Stimulated activated CD4-positive, alpha-beta T cell treated with anti-CD3 and anti-CD28 coated beads, Interleukin-15, amount 100 ng/mL, for 1 hour (primary cell): ENCODE measurements around the gene PDE1A.

Experiments
- DNase-seq, 2 donors: peaks; one replicate each; pipeline ENCODE4 v3.0.0-alpha.2; 2020; ENCODE audit warnings: low read depth in 1 of 2, low spot score in 1 of 2

Gene PDE1A

DNA sequence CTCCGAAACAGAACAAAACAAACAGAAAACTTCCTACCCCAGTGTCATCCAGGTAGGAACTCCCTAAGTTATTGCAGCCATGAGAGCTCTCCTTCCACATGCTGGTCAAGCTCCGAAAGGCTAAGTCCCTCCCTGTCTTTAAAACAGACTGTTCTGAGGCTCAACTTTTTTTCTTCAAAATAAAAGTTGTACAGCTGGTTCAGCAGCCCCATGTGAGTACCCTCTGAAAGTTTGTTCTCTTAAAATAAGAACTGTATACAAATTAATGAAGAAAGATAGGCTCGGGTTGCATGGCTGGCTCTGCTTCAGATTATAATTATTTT is at the start of gene PDE1A:
Gene PDE1A (minus strand): TSS at position 119 of the 323 bp plus-strand sequence.
- DNase-seq, result no peak

DNA sequence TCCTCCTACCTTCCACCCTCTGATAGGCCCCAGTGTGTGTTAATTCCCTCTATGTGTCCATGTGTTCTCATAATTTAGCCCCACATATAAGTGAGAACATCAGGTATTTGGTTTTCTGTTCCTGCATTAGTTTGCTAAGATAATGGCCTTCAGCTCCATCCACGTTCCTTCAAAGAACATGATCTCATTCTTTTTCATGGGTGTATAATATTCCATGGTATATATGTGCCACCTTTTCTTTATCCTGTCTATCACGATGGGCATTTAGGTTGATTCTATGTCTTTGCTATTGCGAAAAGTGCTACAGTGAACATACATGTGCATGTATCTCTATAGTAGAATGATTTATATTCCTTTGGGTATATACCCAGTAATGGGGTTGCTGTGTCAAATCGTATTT is 46.8 kb upstream of the PDE1A start:
- DNase-seq, result no peak

DNA sequence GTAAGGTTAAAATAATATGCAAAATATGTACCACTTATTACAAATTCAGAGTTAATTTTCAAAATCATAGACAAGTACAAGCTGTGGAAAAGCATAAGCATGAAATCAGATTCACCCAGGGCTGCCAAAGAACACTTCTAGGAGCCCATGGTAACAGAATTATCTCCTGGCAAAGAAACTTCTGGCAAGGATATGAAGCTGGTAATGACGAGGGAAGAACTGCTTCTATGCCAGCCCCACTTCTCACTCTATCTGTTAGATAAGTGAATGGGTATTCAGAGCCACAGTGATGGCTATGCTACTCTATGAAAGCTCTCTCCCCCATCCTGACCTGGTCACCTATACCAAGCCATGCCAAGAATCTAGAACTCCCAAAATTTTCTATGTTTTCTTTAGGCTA is 36.9 kb upstream of the PDE1A start:
- DNase-seq, result no peak

DNA sequence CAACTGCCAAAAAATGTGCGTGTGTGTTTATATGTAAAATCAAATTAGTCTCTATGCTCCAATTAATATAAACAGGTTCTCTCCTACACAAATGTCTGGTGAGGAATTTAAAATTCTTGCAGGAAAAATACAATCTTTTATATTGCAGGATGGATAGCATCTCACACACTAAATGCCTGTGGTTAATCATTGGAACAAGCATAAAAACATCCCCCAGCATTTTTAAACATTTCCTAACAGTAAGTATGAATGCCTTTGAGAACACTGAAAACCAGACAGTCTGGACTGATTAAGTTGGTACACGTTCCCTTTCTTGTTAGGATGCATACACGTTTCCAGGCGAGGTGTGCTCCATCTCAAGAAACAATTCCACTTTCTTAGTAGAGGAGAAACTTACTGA is 29.9 kb upstream of the PDE1A start:
- no peak for DNase-seq

DNA sequence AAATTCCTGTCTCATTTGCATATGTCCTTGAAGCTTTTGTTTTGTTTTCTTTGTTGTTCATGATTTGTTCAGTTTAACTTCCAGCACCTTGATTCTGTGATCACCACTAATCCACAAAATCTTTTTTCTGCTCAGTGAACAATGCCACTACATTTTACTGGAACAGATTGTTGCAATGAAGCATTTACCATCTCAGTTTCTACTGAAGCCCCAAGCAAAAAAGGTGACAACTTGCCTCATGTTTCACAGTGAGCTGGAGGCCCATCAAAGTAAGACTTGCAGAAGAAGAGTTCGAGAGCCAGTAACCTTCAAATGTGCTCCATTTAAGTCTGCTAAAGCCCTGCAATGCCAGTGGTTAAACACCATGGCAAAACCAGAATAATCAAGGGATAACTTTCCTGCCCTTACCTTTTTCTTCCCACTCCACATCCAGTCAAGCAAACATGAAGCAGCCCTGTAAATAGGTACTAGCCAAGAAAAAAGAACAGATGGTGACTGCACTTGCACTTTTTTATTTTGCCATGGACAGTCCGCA is 25.7 kb upstream of the PDE1A start:
- DNase-seq, result no peak

DNA sequence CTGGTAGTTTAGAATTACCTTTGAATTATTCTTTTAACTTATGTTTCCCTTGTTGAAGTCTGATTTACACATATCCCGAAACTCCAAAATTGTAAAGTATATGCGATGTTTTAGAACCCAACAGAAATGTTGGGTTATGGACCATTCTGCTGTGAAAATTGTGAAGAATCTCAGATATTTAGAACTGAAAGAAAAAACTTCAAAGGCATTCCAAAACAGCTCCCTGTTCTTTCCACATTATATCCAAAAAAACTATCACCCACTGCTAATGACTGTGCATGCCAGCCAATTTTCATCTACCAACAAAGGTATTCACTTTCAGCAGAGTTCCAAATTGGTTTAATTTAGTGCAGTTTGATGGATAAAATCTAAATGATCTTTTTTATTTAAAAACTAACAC is 21.5 kb upstream of the PDE1A start:
- no peak for DNase-seq

DNA sequence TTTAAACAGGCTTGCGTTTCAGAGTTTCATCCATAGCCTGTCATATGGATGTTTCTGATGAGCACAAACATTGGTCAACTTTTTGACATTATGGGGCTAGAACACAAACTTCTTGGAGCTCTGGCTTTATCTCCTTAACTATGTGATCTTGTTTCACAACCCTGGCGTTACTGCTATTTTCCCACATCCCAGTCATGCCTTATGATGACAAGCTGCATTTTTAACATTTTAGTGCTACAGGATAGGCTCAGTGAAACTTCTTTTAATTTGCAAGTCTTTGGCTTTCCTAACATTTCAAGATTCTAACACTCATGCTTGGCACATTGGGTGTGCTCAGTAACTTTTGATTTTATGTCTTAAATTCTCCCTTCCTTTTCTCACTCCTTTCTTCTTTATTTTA is 21.0 kb upstream of the PDE1A start:
- no peak for DNase-seq

DNA sequence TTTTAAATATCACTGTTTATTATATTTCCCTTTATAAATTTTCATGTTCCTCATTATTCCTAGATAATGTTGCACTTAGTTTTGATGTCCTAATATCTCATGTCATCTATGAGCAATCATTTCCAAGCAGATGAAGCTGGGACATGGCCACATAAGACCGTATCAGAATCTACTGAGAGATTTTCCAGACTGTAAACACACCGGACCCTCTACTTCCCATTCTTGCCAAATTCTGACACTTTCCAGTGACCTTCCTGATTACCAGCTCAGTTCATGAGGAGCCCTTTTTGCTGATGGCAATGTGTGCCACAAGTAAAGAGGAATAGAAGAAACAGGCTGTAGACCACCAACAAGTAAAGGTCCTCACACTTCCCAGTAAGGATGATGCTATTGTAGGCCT is 20.3 kb upstream of the PDE1A start:
- no peak for DNase-seq

DNA sequence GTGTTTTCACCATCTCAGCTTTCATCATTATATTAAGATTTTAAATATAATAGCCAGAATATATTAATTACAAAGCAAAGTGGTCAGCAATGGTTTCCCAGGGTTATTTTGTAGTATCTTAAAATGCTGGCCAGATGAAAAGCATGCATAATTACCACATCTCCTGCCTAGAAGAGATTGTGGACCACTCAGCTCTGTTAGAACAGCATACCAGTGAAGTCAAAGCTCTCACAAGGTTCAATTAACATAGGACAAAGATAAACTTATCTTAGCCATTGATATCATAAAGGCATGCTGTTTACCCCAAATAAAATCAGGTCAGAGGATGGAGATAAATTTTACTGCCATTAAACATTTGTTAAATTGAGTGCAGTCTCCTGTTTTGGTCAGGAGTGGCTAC is 19.3 kb upstream of the PDE1A start:
- no peak for DNase-seq

DNA sequence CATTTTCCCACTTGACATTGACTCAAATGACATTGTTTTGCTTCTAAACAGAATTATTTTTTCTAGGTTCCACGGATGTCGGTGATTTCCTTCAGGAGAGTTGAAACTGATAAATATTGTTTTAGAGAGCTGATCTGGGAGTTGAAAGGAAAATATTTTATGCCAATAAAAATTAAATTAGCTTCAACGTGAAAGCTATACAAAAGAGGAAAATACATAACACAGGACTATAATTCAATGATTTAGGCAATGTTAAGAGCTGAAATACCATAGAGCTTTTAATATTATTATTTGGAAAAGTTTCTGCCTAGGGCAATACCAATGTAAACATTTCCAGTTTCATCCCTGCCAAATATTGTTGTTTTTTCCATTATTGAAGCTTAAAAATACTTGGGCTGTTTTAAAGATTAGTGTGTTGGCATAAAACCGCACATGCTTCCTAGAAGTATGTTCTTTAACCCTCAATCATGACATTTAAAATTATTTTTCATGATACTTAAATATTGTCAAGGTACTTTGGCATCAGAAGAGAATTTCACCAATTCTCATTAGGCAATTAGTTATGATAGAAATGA is 18.6 kb upstream of the PDE1A start:
- no peak for DNase-seq

DNA sequence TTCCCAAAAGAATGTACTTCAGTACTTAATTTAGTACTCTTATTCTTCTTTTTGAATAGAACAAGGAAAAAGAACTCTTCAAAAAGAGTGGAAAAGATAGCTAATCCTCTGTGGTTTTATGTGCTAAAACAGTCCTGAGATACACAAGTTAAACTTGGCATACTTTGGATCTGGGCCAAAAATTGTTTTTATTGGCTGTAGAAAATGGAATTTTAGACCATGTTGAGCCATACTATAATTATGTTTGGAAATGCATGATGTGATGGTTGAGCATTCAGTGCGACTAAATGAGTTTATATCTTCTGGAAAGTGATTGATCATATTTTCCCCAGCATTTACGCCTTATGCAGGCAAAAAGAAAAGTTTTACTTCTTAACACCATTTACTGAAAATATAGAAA is 18.0 kb upstream of the PDE1A start:
- no peak for DNase-seq

DNA sequence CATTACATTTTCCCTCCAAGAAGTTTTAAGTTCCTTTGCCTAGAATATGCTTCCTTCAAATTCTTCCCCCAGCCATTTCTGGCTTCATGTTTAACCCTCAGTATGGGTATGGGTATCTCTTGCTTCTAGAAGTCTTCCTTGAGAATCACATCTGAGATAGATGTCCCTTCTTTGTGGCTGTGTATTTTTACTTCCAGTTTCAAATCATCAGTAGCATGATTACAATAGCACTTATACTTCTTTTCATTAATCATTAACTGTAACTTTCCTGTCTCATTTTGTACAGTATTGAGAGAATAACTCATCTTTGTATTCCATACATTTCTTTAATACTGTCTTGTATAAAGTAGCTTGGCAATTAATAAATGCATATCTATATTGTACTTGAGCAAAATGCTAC is 17.3 kb upstream of the PDE1A start:
- DNase-seq, result no peak

DNA sequence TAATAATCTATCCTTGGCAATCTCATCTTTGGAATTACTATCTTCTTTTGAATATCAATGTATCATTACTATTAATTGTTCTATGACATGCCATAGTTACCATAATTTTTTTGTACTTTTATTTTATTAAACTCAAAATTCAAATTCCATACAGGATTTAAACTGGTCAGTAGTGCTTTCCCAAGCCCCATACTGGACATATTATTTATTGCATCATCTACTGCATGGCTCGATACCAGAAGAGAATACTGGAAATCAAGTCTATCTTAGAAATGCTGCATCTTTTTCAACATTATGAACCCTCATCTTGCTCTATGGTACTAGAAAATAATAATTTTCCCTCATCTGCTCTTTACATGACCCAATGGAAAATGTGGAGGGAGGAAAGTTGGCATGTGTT is 9.4 kb upstream of the PDE1A start:
- DNase-seq, result no peak

DNA sequence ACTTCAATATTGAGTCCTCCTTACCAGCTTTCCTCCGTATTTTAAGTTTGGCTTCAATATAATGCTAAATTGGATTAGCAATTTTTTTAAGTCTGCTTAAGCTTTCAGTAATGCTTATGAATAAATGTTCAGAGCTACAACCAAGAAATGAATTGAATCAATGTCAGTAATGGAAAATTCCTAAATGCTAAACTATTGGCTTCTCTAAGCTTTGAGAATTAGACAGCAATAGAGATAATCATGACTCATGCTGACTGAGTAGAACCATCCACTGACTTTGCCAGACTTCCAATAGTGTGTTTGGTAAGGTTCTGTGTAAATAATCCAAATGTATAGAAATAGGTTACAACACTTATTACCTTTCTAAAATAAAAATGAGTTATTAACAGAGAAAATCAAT is 8.9 kb upstream of the PDE1A start:
- no peak for DNase-seq

DNA sequence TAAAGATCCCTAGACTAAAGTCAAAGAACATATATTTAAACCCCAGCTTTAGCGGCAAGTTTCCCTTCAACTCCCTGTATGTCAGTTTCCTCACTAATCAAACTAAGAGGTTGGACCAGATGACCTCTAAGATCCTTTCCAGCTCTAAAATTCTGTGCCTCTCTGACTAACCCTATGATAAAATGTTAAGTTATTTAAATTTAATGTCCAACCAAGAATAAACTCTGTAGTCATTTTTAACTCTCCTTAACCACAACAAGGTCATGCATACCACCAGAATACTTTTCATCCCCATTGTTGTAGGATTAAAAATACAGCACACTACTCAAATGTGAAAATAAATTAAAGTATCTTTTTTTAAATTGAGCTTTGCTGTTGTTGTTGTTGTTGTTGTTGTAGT is 5.2 kb upstream of the PDE1A start:
- no peak for DNase-seq

DNA sequence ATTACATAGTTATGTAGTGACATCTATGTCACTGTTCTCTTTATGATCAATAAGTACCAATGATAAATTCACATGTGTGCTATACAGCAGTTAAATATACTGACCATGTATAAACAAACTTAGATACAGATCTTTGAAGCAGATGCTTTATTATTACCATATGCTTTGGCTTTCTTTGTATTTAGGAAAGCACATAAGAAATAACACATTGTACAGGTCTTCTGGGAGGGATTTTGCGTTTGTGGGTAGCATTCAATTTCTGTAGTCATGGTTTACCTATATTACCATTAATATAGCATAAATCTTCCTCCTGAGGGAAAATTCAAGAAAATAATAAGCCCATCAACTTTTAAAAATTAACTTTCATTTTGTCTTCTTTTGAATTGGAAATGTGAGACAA is 1.6 kb upstream of the PDE1A start:
- no peak for DNase-seq

DNA sequence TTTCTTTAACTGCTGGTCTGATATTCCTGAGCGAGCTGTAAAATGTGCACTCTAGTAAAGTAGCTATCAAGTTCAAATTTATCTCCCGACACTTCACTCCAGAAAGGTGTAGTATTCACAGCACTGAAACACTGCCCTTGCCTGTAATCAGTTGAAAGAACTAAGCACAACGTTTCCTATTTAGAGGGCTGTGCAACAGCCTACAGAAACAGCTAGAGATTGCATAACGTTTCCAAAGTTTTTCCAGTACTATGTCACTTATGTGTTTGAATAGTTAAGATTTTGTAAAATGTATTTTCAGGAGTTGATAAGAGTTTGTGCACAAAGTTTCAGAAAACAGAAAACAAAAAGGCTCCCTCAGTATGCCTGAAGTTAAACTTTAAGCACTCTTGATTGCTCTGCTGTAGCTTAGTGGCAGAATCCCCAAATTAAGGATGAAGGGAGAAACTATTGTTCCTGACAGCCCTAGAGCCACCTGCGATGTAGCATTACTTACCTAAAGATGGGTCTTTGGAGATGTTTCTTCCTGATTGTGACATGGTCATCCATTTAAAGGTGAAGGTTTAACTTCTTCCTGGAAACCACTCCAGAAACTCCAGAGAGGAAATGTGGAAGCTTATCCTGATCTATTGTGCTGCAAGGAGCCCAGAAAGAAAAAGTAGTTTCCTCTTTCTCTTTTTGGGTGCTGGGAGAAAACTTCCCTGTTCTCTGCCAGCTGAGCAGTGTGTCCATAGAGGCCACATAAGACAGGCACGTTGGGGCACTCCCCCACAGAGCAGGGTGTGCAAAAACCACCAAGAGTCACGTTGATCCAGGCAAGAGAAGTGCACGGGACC is 536 bp downstream of the PDE1A start:
- DNase-seq, result no peak

DNA sequence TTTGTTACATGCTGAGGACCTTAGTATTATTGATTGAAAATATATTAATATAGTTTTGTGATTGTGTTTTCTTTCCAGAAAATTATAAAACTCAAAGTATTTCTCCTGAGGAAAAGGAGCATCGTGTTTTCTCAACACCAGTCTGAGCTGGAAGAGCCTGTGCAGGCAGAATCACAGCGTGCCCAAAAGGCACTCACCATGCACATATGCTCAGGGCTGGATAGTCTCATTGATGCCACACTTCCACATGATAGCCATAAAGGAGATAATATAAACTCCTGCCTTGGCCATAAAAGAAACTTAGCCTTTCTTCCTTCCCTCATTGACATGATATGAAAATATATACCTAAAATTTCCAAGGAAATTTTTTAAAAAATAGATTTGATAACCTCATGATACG is 4.0 kb downstream of the PDE1A start:
- no peak for DNase-seq

DNA sequence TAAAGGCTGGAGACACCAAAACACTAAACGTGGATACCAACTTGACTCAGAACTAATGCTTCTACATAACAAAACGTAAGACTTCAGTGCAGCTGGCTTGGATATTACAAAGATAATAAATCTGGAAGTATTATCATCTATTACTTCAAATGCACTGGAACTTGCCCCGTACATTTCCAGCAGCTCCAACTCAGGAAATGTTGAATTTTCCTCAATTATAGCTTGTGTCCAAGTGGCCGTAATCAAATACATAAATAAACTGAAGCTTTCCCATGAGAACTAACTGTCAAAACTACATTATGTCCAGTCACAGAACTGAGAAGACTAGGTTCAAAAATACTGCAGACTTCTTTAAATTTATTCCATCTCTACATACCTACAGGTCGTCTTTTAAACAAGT is 6.2 kb downstream of the PDE1A start:
- no peak for DNase-seq

DNA sequence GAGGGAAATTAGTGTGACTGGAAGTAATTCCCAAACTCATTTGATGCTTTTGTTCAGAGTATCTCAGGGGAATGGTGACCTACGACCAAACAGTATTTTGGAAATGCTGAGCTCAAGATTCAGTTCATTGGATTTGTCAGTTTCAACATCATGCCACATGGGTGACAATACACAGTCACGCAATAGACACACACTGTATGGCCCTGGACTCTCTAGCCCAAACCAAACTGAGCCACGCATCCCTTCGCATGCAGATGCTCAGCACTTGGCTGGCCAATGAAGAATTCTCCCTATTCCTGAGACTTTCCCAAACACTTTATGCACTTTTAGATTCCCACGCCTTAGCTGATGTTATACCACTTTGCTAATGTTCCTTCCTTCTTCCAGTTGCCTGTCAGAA is 10.0 kb downstream of the PDE1A start:
- DNase-seq, result no peak

DNA sequence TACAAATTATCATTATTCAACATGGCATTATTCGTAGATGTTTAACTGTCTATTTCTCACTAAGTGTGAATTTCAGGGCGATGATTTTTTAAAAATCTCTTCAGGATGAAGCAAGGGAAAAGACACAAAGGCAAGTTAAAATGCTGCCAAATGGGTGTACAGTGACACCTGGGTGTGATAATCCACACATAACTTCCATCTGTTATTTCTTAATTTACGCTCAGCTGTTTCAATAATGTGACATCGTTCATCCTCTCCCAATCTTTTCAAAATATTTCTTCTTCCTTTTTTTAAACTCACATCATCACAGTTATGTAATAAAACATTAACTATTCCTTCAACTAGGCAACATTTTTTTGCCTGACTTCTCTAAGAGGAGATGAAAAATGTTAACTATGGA is 10.6 kb downstream of the PDE1A start:
- DNase-seq, result no peak

DNA sequence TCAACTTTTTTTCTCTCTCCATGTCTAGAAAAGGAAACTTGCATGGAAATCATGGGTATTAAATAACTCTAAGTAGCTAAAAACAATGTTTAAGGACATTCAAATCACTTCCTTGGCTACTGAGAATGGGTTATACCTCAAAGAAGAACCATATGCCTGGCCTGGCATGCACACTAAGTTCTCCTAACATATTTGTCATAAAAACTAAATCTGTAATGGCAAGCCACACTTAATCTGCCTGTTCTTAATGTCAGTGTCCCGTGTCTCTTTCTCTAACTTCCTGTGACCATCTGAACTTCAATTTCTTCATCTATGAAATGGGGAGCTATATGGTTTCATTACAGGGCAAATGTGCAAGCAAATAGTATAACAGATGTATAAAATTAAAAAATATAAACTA is 11.1 kb downstream of the PDE1A start:
- DNase-seq, result no peak

DNA sequence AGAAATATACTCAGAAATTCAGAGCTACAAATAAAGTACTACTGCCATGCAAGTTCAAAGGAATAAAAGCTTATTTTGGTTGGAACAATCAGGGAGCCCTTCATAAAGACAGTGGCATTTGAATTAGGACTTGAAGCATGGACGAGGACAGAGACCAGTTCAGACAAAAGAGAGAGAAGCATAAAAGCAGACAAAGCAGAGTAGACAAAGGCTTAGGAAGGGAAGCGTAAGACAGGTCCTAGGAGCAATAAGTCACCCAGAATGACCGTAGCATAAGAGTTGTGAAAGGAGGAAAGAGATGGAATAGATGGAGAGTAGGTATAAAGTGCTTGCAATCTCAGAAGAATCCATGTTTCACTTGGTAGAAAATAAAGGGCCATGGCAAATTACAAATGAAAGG is 14.0 kb downstream of the PDE1A start:
- DNase-seq, result no peak
